Raji (cell line): ENCODE measurements around the gene CCDC120.

Source experiments
- POLR2A ChIP-seq: IDR thresholded peaks from 2 replicates; pipeline ENCODE4 v1.6.1; 2011; ENCODE audit warnings: low read depth, low read length, control low read depth; ENCODE audit not compliant: insufficient read depth

CCDC120 gene

GRCh38 chrX:49053223-49054072 lies 5.4 kb upstream of the CCDC120 start:
- no peak for TF ChIP-seq POLR2A

GRCh38 chrX:49054073-49054762 lies 4.6 kb upstream of the CCDC120 start:
- no peak for TF ChIP-seq POLR2A

GRCh38 chrX:49059201-49059600 lies 402 bp downstream of the CCDC120 start:
- no peak for TF ChIP-seq POLR2A

GRCh38 chrX:49059681-49060085 lies 884 bp downstream of the CCDC120 start:
- TF ChIP-seq POLR2A = no peak

GRCh38 chrX:49060914-49061313 lies 2.1 kb downstream of the CCDC120 start:
- no peak for TF ChIP-seq POLR2A

GRCh38 chrX:49061490-49061889 lies 2.7 kb downstream of the CCDC120 start:
- no peak for TF ChIP-seq POLR2A

GRCh38 chrX:49061916-49062315 lies 3.1 kb downstream of the CCDC120 start:
- TF ChIP-seq POLR2A = no peak

DNA sequence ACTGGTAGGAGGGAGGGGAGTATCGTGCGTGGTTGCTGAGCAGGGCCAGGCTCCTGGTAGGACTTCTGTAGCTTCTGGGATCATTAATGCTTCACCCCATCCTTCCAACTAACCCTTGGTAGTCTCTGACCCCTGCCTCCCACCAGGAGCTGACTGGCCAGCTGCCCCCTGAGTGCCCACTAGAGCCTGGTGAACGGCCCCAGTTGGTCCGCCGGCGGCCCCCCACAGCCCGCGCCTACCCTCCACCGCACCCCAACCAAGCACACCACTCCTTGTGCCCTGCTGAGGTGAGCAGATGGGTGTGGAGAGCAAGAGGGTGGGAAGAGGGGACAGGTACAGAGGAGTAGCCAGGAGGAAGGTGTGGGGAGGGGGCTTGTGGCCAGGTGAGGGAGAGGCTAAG lies 4.9 kb downstream of the CCDC120 start:
- no peak for TF ChIP-seq POLR2A

GRCh38 chrX:49064303-49064702 lies 5.5 kb downstream of the CCDC120 start:
- TF ChIP-seq POLR2A = no peak

DNA sequence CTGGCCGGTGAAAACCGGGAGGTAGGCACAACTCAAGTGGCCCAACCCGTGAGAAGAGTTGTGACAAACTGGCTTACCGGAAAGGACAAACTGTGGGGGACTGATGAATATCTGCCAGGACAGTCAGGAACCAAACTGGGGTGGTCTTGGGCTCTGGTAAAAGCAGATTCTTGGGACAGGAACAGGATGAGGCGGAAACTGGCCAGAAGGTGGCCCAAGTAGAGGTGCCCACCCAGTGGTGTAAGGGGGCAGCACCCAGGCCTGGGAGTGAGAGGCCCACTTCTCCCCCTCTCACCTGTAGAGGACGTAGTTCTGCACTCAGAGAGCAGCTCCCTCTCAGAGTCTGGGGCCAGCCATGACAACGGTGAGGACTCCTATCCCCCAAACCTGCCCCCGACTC lies 5.9 kb downstream of the CCDC120 start:
- no peak for TF ChIP-seq POLR2A

- TF ChIP-seq POLR2A = no peak
Observed at GRCh38 chrX:49066278-49066677, 7.5 kb downstream of the CCDC120 start.

DNA sequence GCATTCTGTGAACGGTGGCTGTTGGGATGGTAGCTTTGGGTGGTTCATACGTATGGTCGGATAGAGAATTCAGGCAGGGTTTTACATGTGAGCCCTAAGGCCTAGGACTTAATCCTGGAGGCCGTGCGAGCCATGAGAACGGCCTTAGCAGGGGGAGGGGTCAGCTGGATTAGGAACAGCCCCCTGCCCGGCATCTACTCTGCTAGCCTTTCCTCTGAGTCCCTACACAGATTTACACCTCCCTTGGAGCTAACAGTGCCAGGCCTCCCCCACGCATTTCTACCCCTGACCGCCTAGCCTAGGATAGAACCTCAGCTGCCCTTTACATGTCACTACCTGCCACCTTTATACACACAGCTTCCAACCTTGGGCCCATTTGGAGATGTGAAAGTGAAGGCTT lies 7.9 kb downstream of the CCDC120 start:
- TF ChIP-seq POLR2A = no peak

GRCh38 chrX:49067285-49068120 lies 8.7 kb downstream of the CCDC120 start:
- TF ChIP-seq POLR2A = no peak

DNA sequence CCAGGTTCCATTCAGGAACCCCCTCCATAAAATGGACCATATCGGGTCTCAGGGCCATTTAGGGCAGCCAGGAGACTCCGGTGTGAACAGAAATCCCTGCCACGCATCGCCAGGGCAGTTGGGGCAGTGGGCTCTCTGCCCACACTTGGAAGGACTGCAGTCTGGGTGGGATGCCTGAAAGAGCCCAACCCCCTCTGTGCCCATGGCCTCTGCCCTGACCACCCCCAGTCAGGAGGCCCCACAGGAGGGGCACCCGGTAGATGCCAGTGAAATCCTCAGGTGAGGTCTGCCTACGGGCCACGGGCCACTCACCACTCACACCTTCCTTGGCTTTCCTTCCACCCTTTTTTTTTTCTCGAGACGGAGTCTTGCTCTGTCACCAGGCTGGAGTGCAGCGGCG lies 10.2 kb downstream of the CCDC120 start:
- no peak for TF ChIP-seq POLR2A

DNA sequence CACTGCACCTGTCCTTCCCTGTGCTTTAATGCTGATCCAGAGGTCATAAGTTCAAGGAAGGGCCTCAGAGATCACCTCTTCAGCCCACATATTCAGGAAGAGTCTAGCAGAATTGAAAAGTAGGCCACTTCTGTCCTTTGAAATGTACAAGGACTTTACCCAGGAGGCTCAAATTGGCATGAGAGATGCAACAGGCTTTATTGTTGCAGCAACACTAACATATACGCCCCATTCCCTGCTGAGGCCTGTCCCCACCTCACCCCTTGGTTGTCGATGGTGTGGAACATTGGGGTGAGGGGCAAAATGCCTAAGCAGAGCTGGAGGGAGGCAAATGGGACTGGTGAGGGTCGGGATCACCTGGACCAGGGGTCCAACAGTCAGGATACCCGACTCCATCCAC lies 12.2 kb downstream of the CCDC120 start:
- no peak for TF ChIP-seq POLR2A
